Ishikawa (cell line): ENCODE results near the gene RAC2.

Source experiments
- CEBPB ChIP-seq: IDR thresholded peaks from 2 replicates; pipeline ENCODE4 v1.6.1; 2012
- CREB1 ChIP-seq: IDR thresholded peaks from 2 replicates; pipeline ENCODE4 v1.6.1; 2012; ENCODE audit warnings: low read depth
- EGR1 ChIP-seq: IDR thresholded peaks from 2 replicates; pipeline ENCODE4 v1.6.1; 2012
- EP300 ChIP-seq: IDR thresholded peaks from 2 replicates; pipeline ENCODE4 v1.6.1; 2012; ENCODE audit warnings: borderline replicate concordance
- FOXM1 ChIP-seq: IDR thresholded peaks from 2 replicates; pipeline ENCODE4 v1.6.1; 2012; ENCODE audit warnings: low read depth, borderline replicate concordance
- MAX ChIP-seq: IDR thresholded peaks from 2 replicates; pipeline ENCODE4 v1.6.1; 2012
- NFIC ChIP-seq: IDR thresholded peaks from 2 replicates; pipeline ENCODE4 v1.6.1; 2012
- RAD21 ChIP-seq: IDR thresholded peaks from 2 replicates; pipeline ENCODE4 v1.6.1; 2012; ENCODE audit warnings: low read depth
- REST ChIP-seq: IDR thresholded peaks from 2 replicates; pipeline ENCODE4 v1.6.1; 2012; ENCODE audit warnings: low read depth, mild to moderate bottlenecking
- TAF1 ChIP-seq: IDR thresholded peaks from 2 replicates; pipeline ENCODE4 v1.6.1; 2012; ENCODE audit warnings: low read depth, mild to moderate bottlenecking
- TCF12 ChIP-seq: IDR thresholded peaks from 2 replicates; pipeline ENCODE4 v1.6.1; 2012; ENCODE audit warnings: low read depth
- TEAD4 ChIP-seq: IDR thresholded peaks from 2 replicates; pipeline ENCODE4 v1.6.1; 2012
- USF1 ChIP-seq: IDR thresholded peaks from 2 replicates; pipeline ENCODE4 v1.6.1; 2012
- YY1 ChIP-seq: IDR thresholded peaks from 2 replicates; pipeline ENCODE4 v1.6.1; 2012; ENCODE audit warnings: low read depth
- ZBTB7A ChIP-seq: IDR thresholded peaks from 2 replicates; pipeline ENCODE4 v1.6.1; 2012; ENCODE audit warnings: low read depth

The RAC2 gene

GRCh38 chr22:37289156-37289735 lies 45.2 kb upstream of the RAC2 start:
- no peak for TF ChIP-seq CEBPB
- no peak for TF ChIP-seq EGR1
- TF ChIP-seq RAD21: no peak
- TF ChIP-seq REST: no peak
- no peak for TF ChIP-seq NFIC
- TF ChIP-seq USF1: no peak
- no peak for TF ChIP-seq CREB1

GRCh38 chr22:37288521-37288920 lies 44.5 kb upstream of the RAC2 start:
- TF ChIP-seq NFIC (no peak), YY1 (no peak), MAX (no peak), CREB1 (no peak), RAD21 (no peak), ZBTB7A (no peak), EP300 (no peak), REST (no peak), TEAD4 (no peak), TAF1 (no peak), TCF12 (no peak), EGR1 (no peak), USF1 (no peak), CEBPB (no peak), FOXM1 (no peak)

- TF ChIP-seq RAD21: no peak
- no peak for TF ChIP-seq FOXM1
- no peak for TF ChIP-seq MAX
- no peak for TF ChIP-seq NFIC
- no peak for TF ChIP-seq TAF1
- TF ChIP-seq USF1: no peak
- no peak for TF ChIP-seq EP300
- TF ChIP-seq TCF12: no peak
- no peak for TF ChIP-seq ZBTB7A
Measured at GRCh38 chr22:37287550-37287951, 43.5 kb upstream of the RAC2 start.

GRCh38 chr22:37285937-37286336 lies 41.9 kb upstream of the RAC2 start:
- TF ChIP-seq TCF12: no peak
- TF ChIP-seq MAX: no peak
- no peak for TF ChIP-seq YY1
- no peak for TF ChIP-seq FOXM1

GRCh38 chr22:37284805-37285355 lies 40.8 kb upstream of the RAC2 start:
- TF ChIP-seq FOXM1 (no peak), EP300 (no peak), ZBTB7A (no peak), MAX (no peak), TAF1 (no peak), YY1 (no peak), REST (no peak), CREB1 (no peak)
